CD4-positive, alpha-beta T cell (primary cell): ENCODE data around the gene RAD51B. TPM values are rescaled to one million over a fixed set of nuclear protein-coding genes. Genes with fewer than 3 reads are reported as not detected.

Experiments
- ATAC-seq: fragments of 200-7000 bp; cut with Tn5 transposase; one replicate; pipeline ENCODE4 v1.10.0; 2022; ENCODE audit warnings: mild to moderate bottlenecking; ENCODE audit not compliant: poor library complexity
- CTCF ChIA-PET: fragments of 350-600 bp; sonication (Branson Sonifier 250); formaldehyde crosslinking; loops from one replicate; lab custom pipeline; 2021; ENCODE audit warnings: antibody characterized with exemption, inconsistent platforms; lab: Charles Lee
- POLR2A ChIA-PET: fragments of 350-600 bp; sonication (Branson Sonifier 250); formaldehyde crosslinking; loops from one replicate; lab custom pipeline; 2021; ENCODE audit warnings: antibody characterized with exemption, inconsistent platforms; lab: Charles Lee
- DNase-seq, 14 experiments: peaks; one replicate each; pipeline ENCODE4 v3.0.0-alpha.2; 2013 to 2020; ENCODE audit warnings: mixed read lengths in 2 of 14
- H3K27ac ChIP-seq, 2 donors: one replicate each; pipeline versions ENCODE4 v1.5.1 to v1.7.0; 2013; ENCODE audit warnings: low read length in 2 of 2, low read depth in 1 of 2, mild to moderate bottlenecking in 1 of 2
- H3K27me3 ChIP-seq, 2 experiments: 1 replicate in 1 of 2; 2 replicates in 1 of 2; pipeline versions ENCODE4 v1.6.1 to v1.7.0; 2013; ENCODE audit warnings: low read length in 2 of 2, control low read depth in 1 of 2, mild to moderate bottlenecking in 1 of 2, moderate library complexity in 1 of 2; ENCODE audit not compliant: insufficient read depth in 2 of 2, control insufficient read depth in 1 of 2
- H3K36me3 ChIP-seq: one replicate; pipeline ENCODE4 v1.6.1; 2013; ENCODE audit warnings: low read length, control low read depth; ENCODE audit not compliant: insufficient read depth
- H3K4me1 ChIP-seq: one replicate; pipeline ENCODE4 v1.6.1; 2013; ENCODE audit warnings: low read length, control low read depth; ENCODE audit not compliant: insufficient read depth
- H3K4me3 ChIP-seq: one replicate; pipeline ENCODE4 v1.5.1; 2013; ENCODE audit warnings: mild to moderate bottlenecking, low read length, moderate library complexity
- H3K9me3 ChIP-seq, 2 experiments: 1 replicate in 1 of 2; 2 replicates in 1 of 2; pipeline versions ENCODE4 v1.6.1 to v1.7.0; 2013; ENCODE audit warnings: low read length in 2 of 2, mild to moderate bottlenecking in 2 of 2, control low read depth in 1 of 2, moderate library complexity in 1 of 2; ENCODE audit not compliant: control insufficient read depth in 1 of 2, insufficient read depth in 1 of 2
- H3K27ac Mint-ChIP-seq: one replicate; pipeline ENCODE4 v1.8.0; 2020; ENCODE audit warnings: mixed read lengths
- H3K27me3 Mint-ChIP-seq: one replicate; pipeline ENCODE4 v1.8.0; 2021; ENCODE audit warnings: mixed read lengths
- H3K36me3 Mint-ChIP-seq: one replicate; pipeline ENCODE4 v1.8.0; 2021; ENCODE audit warnings: low read depth, mixed read lengths
- H3K4me1 Mint-ChIP-seq: one replicate; pipeline ENCODE4 v1.8.0; 2021; ENCODE audit warnings: low read depth, mixed read lengths
- H3K4me3 Mint-ChIP-seq: one replicate; pipeline ENCODE4 v1.8.0; 2020; ENCODE audit warnings: mild to moderate bottlenecking, mixed read lengths
- H3K9me3 Mint-ChIP-seq: one replicate; pipeline ENCODE4 v1.8.0; 2020; ENCODE audit warnings: mixed read lengths
- intact Hi-C, 2 experiments: fragments of 100-400 bp; cut with DNase I in 1 of 2; cut with micrococcal nuclease in 1 of 2; formaldehyde crosslinking; loops; one replicate each; pipeline versions ENCODE4 v1.15.1 to v1.9.0; 2023 to 2025; cut with DNase I, micrococcal nuclease
- total RNA-seq, 174 experiments: library from RNA in 2 of 174; stranded (reverse) in 2 of 174; gene quantifications; one replicate each; pipeline ENCODE4 v1.2.3 and lab custom pipeline; 2021 to 2026
- TF ChIP-seq, protein P1 (sequence below): fragments of 200-600 bp; IDR thresholded peaks from one replicate; pipeline ENCODE4 v1.8.0; 2022; ENCODE audit warnings: antibody characterized with exemption, mild to moderate bottlenecking

The RAD51B gene
- total RNA-seq, 2 experiments from 2014 or later = 18.4 to 20.0 TPM

DNA sequence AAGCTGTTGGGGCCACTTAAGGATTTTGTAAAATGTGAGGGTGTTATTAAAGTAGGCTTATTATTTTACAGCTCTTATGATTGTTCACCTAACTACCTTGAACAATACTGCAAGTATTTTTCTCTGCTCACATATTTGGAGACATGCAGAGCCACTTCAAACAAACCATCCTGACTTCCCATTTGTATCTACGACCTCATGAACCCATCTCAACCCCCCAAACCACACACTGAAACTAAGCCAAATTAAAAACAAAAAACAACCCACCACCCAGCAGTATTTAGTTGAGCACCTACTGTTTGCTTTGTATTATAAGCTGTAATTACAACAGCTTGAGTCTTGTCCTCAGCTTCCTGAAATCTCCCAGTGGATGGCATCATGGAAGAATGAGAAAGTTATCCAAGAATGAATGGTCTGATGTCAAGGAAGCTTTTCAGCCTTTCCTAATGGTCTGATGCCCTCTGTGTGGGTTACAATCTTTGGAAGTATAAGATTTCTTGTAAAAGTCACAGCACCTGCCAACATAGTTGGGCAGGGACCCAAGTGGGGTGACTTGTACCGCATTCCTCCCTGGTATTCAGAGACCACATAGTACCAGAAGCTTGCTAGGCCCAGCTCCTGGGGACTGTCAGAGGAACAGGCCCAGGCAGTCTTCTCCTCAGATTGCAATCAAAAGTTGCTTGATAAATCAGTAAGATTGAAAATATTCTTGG, 556.6 kb downstream of the RAD51B start:
- TF ChIP-seq, protein P1, sequence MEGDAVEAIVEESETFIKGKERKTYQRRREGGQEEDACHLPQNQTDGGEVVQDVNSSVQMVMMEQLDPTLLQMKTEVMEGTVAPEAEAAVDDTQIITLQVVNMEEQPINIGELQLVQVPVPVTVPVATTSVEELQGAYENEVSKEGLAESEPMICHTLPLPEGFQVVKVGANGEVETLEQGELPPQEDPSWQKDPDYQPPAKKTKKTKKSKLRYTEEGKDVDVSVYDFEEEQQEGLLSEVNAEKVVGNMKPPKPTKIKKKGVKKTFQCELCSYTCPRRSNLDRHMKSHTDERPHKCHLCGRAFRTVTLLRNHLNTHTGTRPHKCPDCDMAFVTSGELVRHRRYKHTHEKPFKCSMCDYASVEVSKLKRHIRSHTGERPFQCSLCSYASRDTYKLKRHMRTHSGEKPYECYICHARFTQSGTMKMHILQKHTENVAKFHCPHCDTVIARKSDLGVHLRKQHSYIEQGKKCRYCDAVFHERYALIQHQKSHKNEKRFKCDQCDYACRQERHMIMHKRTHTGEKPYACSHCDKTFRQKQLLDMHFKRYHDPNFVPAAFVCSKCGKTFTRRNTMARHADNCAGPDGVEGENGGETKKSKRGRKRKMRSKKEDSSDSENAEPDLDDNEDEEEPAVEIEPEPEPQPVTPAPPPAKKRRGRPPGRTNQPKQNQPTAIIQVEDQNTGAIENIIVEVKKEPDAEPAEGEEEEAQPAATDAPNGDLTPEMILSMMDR = no peak
- POLR2A ChIA-PET = interaction anchor here (0.6 to 3.6 kb wide), 13 partner anchors 11 to 440 kb away, joined by 3 to 22 read pairs (median 5); partner anchors contain the start of gene ZFP36L1
- Mint-ChIP-seq H3K27me3 (no peaks in the 10 kb centered on the region), H3K36me3 (no peaks in the 10 kb centered on the region), H3K4me1 (peaks cover 90% of the 10 kb centered on the region), H3K9me3 (no peaks in the 10 kb centered on the region), H3K4me3 (peak overlapping the region; percentile 50), H3K27ac (peak overlapping the region; percentile 67)
- no peaks in the 10 kb centered on the region for H3K36me3 ChIP-seq
- intact Hi-C loops = loop anchor here (5.0 kb wide), 2 partner anchors 94 to 411 kb away; no protein-coding TSS in a partner anchor
- H3K27ac ChIP-seq = no peak overlapping the region
- DNase-seq (no peak), ATAC-seq (no peak)
- peaks cover 28% of the 10 kb centered on the region for H3K4me1 ChIP-seq
- CTCF ChIA-PET = no interaction called here
- H3K9me3 ChIP-seq = no peaks in the 10 kb centered on the region
- no peak overlapping the region for H3K4me3 ChIP-seq
- no peaks in the 10 kb centered on the region for H3K27me3 ChIP-seq

DNA sequence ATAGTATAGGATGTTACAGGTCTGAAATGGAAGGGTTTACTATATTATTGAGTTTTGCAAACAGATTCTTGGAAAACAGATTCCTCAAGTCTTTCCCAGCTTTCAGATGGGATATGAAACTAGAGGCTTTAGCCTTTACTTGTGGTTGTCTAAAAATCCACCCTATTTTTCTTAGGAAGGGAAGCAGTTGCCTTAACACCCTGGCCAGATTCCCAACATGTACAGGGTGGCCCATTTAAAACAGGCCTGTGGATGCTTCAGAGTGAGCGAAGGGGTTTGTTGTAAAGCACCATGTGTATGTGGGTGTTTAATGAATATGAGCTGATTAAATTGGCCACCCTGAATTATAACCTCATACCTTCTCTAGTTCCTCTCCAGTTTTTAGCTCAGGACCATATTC, 557.4 kb downstream of the RAD51B start:
- Histone ChIP-seq H3K4me3 (no peak overlapping the region), H3K9me3 (no peaks in the 10 kb centered on the region), H3K4me1 (peaks cover 28% of the 10 kb centered on the region), H3K36me3 (no peaks in the 10 kb centered on the region), H3K27ac (peak overlapping the region; percentile 11 to 68), H3K27me3 (no peaks in the 10 kb centered on the region)
- POLR2A ChIA-PET = interaction anchor here (1.0 to 3.6 kb wide), 9 partner anchors 16 to 439 kb away, joined by 3 to 22 read pairs (median 6); partner anchors contain the start of gene ZFP36L1
- no peaks in the 10 kb centered on the region for H3K36me3 Mint-ChIP-seq
- CTCF ChIA-PET = interaction anchor here (1.3 kb wide), 1 partner anchor 412 kb away, joined by 3 read pairs; no protein-coding TSS in a partner anchor
- peaks cover 85% of the 10 kb centered on the region for H3K4me1 Mint-ChIP-seq
- H3K27ac Mint-ChIP-seq = peak overlapping the region; percentile 67
- DNase-seq (no peak), ATAC-seq (no peak)
- TF ChIP-seq, protein P1 = no peak
- no peaks in the 10 kb centered on the region for H3K9me3 Mint-ChIP-seq
- intact Hi-C loops = loop anchor here (5.0 kb wide), 2 partner anchors 95 to 410 kb away; no protein-coding TSS in a partner anchor
- peak overlapping the region; percentile 27 for H3K4me3 Mint-ChIP-seq
- H3K27me3 Mint-ChIP-seq = no peaks in the 10 kb centered on the region

DNA sequence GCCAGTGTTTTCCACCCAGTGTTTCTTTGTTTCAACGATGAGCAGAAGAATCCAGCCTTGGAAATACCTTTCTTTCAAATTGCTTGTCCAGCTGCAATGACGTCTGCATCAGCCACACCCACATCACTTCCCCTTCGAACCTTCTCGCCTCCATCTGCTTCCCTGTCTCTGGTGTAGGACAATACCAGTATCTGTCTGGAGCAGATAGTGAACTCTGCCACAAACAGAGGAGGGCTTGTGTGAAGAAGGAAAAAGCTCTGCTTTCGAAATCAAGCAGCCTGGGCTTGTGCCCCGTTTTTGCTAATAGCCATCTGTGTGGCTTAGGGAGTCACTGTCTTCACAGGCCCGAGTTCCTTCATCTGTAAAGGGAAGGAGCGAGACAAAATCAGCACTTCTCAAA, 557.9 kb downstream of the RAD51B start:
- peaks cover 81% of the 10 kb centered on the region for H3K4me1 Mint-ChIP-seq
- CTCF ChIA-PET = interaction anchor here (1.3 kb wide), 1 partner anchor 412 kb away, joined by 3 read pairs; no protein-coding TSS in a partner anchor
- no peak for ATAC-seq

More for the DNA sequence above, 557.9 kb downstream of the RAD51B start:
- Histone ChIP-seq H3K27ac (peak overlapping the region; percentile 11 to 68), H3K4me1 (peaks cover 28% of the 10 kb centered on the region), H3K27me3 (no peaks in the 10 kb centered on the region), H3K9me3 (no peaks in the 10 kb centered on the region), H3K4me3 (no peak overlapping the region), H3K36me3 (no peaks in the 10 kb centered on the region)
- peak in 4 of 14 experiments; percentile 26 to 58 (median 52) for DNase-seq
- Mint-ChIP-seq H3K4me3 (peak overlapping the region; percentile 27), H3K36me3 (no peaks in the 10 kb centered on the region), H3K27me3 (no peaks in the 10 kb centered on the region), H3K27ac (peak overlapping the region; percentile 67), H3K9me3 (no peaks in the 10 kb centered on the region)
- TF ChIP-seq, protein P1 = no peak
- intact Hi-C loops = loop anchor here (5.0 kb wide), 2 partner anchors 95 to 410 kb away; no protein-coding TSS in a partner anchor
- POLR2A ChIA-PET = interaction anchor here (0.6 to 3.6 kb wide), 15 partner anchors 9 to 437 kb away, joined by 3 to 22 read pairs (median 5); partner anchors contain the start of gene ZFP36L1
